Measurements from ENCODE around the gene PEX5L.

Gene PEX5L

DNA sequence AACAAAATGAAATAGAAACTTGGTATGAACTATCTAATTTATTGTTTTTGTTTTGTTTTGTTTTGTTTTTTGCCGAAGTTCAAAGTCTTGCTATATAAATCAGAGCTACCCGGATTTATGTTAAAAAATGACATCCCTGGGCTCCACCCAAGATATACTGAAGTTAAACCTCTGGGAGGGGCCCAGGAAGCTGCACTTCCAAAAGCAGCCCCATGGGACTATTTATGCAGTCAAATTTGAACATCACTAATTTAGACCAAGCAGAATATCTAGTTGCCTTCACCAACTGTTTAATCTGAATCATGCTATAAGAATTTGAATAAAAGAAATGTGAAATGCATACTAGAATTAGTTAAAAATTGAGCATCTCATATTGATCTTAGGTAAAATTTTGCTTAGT lies 32.2 kb downstream of the PEX5L start:
- no peak for DNase-seq

DNA sequence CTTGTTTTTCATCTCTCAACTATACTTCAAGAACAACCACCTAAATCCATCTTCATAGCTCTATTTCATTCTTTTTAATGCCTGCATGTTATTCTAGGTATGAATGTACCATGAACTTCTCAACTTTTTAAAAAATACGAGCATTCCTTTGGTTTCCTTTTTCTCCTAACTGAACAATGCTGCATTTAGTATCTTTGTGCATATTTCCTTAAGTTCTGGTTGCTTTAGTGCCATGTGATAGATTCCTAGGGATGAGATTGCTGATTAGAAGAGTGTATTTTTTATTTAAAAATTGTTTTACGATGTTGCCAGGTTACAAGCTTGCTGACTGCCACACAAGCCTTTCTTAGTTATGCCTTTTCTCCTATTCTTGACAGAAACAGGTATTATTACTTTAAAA lies 34.7 kb downstream of the PEX5L start:
- no peak for DNase-seq

DNA sequence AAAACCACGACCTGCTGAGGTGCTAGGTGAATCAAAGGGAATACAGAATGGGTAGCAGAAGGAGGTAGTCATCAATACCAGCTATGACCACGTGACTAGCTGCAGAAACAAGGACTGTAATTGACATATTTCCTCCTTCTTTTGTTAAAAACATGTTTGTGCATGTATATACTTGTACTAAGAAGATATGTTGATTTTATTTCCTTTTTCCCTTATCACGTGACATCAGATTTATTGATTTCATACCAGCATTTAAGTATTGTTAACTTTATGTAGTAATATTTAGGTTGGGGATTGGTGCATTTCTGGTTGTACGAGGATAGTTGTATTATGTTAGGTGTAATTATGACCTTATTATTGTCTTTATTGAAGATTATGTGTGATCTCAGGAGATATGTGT lies 36.2 kb downstream of the PEX5L start:
- DNase-seq: no peak

DNA sequence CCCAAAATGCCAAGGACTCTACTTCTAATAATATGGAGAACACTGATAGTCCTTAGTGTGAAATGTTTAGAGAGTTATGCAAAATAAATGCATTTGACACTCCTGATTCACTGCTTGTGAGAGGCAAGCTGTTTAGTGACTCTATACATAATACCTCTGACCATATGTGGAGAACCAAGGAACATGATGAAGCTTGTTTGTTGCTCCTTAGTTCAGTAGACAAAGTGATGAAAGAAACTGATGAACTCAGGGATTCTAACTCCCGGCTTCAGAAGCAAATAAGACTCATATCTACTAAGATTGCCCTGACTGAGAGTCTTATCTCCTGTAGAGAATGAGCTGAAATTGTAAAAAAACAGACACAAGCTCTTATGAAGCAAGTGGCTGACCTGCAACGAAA lies 41.3 kb downstream of the PEX5L start:
- DNase-seq: no peak

DNA sequence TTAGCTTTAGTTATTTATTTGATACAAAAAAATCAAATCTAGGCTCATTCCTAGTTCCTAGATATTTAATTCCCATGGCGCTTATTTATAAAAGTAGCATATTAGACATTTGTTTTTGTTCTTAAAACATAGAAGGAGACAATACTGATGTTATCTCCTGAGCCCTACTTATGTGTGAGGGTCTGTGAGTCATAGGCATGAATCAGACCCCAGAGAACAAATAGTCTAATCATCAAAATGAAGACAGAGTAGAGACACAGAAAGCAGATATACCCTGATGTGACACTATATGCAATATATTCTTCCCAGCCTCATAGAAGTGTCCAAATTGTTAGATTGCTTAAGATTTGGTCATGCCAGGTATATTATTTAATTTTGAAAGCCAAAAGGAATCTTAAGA lies 44.9 kb downstream of the PEX5L start:
- DNase-seq: no peak

DNA sequence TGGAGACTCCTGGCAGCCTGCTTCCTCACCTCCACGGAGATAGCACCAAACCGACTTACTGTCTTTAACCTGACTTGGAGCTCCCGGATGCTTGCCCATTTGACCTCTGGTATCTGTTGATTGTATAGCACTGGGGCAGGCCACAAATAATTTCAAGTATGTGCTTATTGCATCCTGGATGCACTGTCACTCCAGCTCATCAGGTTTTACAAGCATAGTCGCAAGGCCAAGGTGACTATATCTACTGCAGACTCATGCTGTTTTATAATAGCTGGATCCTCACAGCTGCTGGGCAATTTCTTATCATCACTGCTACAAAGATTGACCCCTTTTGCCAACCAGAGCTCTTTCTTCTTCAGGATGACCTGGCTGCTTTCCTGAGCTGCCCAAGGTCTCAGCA lies 45.6 kb downstream of the PEX5L start:
- DNase-seq: no peak

DNA sequence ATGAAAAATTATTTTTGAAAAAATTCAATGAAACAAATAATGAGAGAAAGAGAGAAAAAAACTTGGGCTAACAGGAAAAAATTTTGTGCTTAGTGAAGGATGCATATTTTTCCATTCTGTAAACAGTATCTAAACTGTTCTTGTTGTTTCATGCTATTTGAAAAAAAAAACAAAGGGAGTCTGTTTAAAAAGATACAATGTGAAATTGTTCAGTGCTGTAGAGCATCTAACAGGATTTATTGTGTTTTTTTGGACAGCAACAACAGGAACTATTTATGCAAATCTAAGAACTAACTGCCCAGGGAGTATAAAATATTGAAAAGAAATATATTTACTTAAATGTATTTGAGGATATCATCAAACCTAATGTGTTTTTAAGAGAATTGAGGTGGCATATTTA lies 55.1 kb downstream of the PEX5L start:
- no peak for DNase-seq

DNA sequence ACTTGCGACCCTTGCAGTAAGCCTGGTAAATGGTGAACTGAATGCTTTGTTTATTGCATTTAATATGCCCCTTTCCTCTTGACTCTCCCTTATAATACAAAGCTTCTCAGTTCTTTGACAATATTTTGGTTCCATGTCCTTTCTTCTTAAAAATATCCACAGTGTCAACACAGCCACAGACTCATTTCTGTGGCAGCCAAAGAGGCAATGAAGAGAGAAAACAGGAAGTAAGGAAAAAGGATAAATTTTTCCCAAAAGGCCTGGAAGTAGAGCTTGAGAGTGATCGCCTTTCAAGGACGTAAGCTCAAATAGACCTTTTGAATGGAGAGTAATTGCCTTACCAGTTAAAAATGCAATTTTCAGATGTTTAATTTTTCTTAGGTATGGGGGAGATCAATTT lies 59.4 kb downstream of the PEX5L start:
- no peak for DNase-seq

DNA sequence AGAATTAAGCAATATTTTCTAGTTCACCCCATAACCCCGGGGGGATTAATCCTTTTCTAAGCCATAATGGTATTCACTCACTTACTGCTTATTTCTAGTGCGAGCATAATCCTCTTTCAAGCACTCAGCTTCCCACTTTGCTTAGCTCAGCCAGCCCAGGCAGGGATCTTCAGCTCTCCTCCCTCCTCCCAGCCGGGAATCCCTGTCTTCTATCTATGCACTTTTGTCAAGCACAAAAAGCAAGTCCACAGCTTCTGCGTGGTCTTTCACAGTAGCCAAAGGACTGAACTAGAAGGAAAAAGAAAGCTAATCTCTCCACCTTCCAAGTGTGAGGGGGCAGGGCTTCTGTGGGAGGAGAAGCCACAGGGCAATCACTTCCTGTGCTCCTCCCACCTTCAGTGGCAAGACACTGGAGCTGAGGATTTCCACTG lies 62.8 kb downstream of the PEX5L start:
- peak; percentile 70 for DNase-seq

DNA sequence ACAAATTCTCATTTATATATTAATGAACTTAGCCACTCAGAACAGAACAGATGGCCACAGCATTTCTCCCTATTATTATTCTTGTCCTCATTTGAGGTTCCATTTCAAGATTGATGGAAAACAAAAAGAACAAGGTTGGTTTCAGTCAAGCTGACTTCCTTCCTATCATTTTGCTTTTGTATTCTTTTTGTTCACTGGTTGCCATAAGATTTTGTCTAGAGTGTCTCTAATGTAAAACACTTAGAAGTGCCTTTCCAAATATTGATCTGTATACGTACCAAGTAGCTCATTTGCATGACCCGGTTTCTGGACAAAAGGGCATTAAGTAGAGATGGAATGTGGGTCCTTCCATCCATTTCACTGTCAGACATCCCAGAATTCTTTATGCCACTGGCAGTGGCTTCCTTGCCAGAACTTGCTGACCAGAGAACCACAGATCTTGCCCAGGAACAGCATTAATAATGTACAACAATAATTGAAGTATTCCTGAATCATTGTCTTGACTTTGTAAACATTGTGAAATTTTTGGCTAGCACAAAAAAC lies 63.8 kb downstream of the PEX5L start:
- peak; percentile 70 for DNase-seq

DNA sequence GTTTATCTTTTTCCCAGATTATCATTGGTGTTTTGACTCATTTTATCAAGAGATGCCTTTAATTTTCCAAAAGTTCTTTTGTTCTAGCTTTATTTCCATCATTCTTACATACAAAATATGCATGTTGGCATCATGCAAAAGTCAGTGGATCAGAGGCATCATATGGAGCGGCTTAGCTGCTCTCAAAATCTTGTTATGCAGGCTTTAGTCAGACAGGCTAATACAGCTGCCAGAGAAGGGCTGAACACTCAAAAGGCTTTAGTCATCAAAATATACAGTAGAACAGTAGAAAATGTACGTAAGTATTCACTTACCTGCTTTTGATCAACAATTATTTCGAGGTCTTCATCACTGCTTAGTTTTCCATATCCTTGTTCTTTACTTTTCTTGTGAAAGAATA lies 65.5 kb downstream of the PEX5L start:
- peak; percentile 61 for DNase-seq

DNA sequence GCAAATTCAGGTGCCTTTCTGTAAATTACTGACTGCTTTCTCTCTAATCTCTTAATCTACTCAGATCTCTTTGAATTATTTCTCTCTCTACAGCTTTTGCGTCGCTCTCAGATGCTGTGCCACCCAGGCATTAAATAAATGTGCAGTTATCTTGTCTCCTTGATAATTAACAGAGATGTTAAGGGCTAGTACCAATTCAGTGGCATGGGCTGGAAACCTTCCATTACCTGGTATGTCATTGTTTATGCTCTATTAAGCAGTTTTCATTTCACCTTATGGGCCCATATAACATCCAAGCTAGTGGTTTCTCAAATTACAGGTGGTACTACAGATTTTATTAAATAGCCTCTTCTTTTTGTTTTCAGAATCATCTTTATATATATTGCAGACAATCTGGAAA lies 66.0 kb downstream of the PEX5L start:
- no peak for DNase-seq

DNA sequence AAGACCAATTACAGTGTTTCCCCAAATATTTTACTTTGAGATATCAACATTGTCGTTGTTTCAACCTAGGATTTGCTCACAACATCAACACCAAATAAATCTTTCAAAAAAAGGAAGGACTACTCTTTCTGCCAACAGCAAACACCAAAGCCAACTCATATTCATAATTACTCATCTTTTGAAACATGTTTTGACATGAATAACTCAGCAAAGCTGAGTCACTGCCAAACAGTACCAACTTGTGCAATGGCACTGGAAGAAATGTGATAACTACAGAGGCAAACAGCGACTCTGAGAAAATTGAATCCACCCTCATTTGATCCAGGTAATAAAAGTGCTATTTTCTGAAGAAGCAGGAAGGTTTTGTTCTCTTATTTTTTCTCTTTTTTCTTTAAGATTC lies 67.2 kb downstream of the PEX5L start:
- no peak for DNase-seq

DNA sequence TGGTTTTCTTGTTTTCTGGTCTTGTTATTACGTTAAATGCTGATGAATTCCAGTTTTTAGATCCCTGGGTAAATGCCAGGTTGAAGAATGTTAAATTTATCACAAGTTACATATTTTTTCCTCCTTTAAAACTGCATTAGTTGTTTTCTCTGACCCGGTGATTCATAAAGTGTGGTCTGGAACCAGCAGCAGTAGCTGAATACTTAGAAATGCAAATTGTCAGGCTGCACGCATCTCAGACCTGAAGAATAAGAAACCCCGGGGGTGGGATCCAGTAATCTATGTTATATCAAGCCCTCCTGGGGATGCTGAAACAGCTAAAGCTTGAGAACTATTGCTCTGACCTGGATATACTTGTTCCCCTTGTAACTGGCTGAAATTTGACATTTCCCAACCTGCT lies 69.1 kb downstream of the PEX5L start:
- DNase-seq: no peak

DNA sequence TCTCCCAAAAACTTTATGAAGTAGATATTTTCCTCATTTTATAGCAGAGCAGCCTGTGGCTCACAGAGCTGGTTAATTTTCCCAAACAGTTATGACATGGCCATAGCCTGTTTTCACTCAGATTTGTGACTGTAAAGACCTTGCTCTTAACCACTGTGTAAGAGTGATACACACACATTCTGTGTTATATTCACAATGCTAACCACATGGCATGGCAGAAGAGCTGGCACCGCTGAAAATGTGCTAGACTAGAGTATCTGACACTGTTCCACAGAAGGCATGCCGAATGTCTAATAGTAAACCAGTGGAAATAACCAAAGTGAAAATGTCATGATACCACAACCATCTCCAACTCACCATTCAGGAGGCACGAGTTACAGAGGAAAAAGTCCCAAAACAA lies 71.8 kb downstream of the PEX5L start:
- DNase-seq: no peak

DNA sequence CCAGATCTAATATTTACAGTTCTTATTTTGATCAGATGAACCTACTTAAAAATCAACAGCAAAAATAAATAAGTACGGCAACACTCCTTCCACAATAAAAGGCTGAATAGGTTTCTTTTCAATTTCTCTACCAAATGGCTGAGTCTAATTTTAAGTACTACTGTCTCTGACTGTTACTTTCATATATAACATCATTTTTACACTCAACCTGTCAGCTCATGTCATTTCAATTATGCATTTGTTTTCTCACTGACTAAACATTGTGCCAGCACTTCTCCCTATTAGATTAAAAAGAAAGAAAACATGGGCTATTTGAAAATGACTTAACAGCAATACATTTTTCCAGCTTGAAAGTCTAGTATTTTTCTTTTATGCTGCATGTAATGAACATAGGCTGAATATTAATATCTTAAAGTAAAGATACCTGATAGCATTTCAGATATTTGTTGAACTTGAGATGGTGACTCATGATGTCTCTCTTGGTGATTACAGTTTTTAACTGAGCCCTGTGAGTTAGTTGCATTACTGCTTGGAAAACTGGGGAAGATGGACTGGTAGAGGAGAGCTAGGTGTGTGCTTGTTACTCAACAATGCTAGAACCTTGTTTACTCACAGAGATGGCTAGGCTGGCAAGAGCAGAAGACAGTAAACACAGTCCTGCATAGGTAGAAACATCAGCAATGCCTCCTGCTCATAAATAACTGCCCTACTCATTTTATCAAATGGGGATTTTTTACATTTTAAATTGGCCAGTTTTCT lies 73.9 kb downstream of the PEX5L start:
- peak; percentile 78 for DNase-seq

DNA sequence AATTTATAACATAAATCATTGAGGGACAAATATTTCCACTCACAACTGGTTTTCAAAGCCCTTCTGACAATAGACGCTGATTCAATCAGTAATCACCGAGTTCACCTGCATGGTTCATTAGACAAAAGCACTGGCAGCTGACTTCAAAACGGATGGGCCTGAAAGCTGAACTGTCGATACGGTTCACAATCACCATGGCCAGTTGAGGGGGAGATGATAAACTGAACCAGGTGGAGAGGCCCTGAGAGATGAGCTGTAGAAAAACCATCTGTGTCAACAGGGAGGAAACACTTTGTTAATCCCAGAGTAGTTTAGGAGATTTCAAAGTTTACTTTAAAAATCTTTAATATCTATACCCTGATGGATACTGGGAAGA lies 75.0 kb downstream of the PEX5L start:
- DNase-seq: peak; percentile 90

DNA sequence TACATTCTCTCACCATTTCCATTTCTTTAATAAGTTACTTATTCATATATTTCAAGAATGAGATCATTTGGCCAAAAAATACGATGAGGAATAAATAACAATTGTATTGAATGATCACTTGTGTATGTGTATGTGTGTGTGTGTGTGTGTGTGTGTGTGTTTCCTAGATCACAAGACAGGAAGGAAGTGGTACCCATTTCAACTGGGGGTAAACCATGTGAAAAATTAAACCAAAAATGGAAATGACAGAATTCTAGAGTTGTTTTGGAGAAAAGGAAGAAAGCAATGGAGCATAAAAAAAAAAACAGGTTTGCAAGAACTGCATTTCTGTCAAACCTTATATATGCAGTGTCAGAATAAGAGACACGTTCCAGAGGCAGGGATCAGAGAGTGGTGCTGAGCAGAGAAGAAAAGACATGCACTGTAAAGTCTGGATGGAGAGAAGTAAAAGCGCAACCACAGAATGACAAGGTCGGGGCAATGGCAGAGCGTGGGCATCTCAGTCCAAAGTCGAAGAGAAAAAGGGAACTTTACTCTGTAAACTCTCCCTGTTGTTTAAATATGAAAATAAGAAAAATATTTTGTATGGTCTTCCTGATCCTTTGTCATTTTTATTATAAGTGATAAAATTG lies 75.5 kb downstream of the PEX5L start:
- DNase-seq: peak; percentile 67

DNA sequence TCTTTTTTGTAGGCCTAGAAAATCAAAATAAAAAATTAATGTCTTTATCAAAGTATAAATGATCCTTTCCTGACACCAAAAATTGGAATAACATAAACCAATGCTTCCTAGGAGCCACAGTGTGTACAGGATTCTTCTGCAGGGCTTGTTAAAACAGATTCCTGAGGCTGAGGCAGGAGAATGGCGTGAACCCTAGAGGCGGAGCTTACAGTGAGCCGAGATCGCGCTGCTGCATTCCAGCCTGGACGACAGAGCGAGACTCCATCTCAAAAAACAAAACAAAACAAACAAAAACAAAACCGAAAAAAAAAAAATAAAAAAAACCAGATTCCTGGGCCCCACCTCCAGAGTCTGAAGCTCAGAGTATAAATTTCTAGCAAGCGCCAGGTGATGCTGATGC lies 78.0 kb downstream of the PEX5L start:
- DNase-seq: no peak

DNA sequence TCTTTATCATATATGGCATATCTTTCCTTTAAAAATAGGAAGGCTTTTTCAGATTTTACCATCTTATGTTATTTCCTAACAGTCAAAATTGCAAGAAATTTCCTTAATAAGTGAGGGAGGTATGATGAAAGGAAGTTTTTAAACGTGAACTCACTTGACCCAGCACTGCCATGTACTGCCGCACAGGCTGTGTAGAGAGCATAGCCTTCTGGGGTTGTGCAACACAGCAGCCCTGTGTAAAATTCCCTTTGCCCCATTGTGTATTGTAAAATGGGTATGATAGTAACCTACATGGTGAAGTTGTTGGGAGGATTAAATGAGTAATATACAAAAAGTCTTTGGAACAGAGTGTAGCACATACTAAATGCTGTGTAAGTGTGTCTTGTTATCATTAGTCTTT lies 78.6 kb downstream of the PEX5L start:
- DNase-seq: no peak

DNA sequence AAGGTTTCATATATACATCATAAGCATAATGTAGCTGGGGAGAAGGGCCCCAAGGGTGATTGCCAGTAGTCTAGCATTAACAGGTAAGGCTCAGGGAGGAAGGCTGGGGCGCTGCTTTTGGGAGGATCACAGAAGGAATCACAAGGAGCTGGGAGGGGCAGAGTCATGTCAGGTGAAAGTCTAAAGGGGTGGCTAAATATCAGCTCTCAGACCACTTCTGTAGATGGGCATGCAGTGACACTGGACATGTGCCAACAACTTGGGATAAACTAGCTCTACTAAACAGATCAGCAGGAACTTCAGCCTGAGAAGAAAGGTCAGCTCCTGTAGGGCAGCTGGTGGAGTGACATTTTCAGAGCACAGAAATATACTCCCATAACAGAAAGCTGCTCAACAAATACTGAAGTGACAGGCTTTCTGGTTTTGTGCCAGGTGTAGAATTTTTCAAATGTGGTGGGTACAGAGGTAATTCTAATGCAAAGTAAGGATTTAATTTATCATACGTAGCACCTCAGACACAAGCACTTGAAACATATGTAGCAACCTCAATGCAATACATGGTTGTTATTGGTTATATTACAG lies 79.4 kb downstream of the PEX5L start:
- DNase-seq: no peak

DNA sequence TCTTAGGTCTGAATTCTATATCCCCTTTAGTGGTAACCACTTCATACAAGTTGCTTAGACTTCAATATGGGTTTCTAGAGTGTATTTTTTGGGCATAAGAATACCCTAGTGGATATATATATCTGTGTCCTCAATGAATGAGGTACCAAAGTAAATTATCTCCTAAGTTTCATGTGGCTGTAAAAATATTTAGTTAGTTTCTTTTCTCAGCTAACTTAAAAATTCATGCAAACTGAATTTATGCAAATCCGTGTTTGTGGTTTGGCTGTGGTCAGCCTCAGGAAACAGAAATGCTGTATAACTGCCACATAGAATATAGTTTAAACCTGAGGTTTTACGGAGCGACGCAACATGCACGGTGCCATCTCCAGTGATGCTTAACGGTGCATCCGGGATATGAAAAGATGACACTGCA lies 80.3 kb downstream of the PEX5L start:
- no peak for DNase-seq

DNA sequence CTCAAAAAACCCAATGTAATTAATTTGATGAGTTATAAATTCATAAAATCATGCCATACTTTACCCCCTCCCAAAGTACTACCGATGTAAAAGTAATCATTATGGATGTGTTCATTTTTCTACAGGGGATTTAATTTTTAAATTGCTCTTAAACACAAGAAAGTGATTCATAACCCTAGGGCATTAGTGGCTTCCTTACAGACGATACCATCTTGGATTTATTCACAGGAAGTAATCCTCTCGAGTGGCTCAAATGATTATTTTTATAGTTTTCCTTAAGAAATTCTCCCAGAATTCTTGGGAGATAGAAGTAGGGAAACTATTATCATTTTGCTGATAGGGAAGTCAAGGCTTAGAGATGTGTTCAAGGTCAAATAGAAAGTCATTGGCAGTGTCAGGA lies 80.9 kb downstream of the PEX5L start:
- DNase-seq: no peak

DNA sequence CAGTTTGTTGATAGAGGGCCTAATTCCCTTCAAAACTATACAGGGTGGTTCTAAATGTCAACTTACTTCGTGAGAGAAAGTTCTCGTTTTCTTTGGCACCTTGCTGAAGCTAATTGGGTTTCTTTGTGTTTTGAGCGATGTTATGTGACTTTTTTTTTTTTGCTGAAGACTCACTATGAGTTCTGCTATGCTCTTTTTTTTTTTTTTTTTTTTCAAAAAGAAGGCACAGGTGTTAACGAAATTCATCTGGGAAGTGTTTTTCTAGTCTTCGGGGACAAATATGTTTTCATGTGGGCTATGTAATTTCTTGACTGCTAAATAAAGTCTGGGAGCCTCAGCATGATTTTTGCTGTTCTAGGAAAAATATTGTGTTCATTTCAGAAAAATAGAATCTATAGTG lies 81.5 kb downstream of the PEX5L start:
- no peak for DNase-seq

Data from eye (tissue), 1 donor.